GM19193 (cell line): ENCODE results near the gene MNX1.

Source experiments
- POLR2A ChIP-seq: IDR thresholded peaks from 4 replicates; pipeline ENCODE4 v1.6.1; 2011; ENCODE audit not compliant: insufficient read depth, insufficient read length; ENCODE audit errors: extremely low read depth

Gene MNX1

DNA sequence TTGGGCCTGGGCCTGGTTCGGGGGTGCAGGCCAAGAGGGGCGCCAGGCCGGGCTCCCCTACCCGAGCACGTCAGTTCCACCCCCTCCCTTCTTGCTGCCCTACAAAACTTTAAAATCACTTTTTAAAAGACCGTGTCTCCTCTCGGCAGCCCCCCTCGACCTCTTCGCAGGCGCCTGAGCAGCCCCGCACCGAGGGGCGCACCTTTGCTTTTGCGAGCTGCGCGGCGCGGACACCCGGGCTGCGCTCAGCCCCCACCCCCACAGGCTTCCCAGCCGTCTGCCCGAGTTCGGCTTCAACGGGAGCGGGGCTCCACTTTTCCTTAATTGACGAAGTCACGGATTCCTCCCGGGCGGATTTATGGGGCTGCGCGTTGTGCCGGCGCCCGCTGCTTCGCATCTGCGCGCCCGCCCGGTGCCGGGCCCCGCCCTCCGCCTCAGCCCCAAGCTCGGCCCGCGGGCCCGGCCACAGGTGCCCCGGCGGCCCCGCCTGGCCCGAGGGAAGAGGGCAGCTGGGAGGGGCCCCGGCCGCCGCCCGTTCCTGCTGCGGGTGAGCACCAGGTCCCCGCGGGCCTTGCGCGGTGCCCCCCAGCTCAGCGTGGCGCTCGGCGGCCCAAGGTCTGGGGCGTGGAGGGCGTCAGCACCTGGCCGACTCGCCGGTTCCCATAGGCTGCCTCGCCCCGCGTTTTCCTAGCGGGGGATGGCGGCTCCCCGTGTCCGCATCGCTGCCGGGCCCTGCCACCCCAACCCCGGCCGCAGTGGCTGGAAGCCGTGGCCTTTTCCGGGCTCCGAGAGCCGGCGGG is 10.8 kb upstream of the MNX1 start:
- TF ChIP-seq POLR2A = no peak

DNA sequence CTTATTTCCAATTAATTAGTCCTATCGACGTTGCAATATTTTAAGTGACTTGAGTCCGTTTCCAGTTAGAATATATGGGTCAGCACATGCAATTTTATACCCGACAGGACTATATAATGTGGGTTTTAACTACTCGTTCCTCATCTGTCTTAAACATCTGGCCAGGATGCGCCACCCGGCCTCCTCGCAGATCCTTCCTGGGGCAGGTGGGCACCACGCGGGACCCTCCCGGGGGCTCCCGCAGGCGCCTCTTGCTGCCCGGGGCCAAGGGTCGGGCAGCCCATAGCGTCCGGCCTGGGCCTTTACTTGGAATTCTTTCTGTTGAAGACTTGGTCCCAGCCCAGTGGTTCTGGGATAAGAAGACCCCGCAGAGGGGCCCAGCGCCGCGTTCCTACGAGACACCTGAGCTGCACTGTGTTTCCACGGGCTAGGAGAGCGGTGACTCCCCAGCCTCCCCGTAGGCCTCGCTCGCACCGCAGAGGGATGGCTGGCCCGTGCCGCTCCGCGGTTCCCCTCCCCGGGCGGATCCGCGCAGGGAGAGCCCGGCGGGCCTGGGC is 10.1 kb upstream of the MNX1 start:
- TF ChIP-seq POLR2A = no peak

DNA sequence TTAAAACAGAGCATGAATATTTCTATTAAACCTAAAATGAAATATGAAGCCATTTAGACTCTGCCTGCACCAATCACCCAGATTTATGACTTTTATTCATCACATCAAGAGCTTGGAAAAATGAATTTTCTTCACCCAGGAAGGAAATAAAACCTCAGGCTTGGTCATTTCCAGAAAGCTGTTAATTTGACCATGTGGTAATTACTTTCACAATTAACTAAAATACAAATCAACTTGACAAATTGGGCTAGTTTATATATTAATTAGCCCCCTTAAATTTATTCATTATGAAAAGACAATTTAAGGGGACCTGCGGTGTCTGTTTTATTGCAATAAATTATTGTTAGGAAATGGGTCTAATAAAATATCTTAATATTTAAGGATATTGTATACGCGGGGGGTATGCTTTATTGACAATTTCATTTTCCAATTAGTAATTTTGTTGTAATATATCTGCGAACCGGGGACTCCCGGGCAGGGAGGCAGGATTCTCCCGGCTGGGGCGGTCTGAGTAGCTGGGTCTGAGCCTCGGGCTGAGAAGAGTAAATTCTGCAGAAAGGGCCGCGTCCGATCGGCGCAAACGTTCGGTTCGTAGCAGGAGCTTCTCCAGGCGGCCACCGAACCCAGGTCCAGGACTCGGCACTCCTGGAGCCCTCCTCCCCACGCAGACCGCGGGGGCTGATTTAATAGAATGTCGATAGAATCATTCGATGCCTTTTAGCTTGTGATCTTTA is 9.4 kb upstream of the MNX1 start:
- no peak for TF ChIP-seq POLR2A

DNA sequence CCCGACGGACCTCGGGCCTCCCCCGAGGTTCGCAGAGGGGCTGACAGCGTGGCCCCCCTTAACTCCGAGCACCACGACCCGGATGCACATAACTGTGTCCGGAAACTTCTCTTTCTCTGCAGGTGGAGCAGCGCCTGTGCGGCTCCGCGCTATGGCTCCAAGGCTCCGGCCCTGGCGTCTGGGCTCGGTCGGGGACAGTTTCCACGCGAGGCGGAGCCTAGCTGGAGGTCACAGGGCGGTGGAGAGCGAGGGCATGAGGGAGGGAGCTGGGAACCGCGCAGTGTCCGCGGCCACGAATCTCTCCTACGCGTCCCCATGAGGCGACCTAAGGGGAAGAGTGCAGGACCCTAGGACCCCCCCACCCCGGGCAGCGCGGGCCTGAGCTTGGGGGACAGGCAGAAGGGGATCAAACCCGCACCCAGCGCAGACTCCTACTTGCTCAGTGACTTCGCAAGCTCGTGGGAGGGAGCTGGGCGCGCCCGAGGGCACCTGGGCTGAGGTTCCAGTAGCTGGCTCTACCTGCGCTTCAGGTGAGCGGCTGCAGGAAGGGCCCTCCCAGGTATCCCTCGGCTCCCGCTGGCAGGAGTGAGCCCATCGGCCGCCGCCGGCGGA is 8.6 kb upstream of the MNX1 start:
- no peak for TF ChIP-seq POLR2A

DNA sequence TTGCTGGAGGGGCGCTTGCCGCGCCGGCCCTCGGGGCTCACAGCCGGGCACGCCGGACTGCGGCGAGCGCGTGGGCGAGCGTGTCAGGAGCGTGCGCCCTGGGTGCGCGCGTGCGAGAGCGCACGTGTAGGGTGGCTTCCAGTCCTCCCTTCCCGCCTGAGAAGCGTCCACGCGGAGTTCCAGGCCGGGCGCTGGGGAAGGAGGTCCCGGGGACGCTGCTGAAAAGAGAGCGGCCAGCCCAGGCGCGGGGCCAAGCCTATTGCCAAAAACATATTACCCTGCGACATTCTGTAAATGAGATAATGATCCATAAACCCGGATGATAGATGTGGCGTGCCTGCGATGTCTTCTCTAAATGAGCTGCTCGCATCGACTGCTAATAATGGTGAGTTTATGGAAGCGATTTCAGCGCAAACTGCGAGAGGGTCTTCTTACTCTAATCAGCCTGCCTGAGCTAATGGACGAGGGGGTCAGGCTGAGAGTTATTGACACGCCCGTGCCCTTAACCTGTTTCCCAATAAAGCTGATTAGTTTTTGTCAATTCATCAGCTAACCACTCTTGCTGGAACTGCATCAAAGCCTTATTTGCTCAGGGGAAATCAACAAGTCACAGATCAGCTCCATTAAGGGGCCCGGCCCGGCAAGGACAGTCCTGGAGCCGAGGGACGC is 8.0 kb upstream of the MNX1 start:
- TF ChIP-seq POLR2A = no peak

DNA sequence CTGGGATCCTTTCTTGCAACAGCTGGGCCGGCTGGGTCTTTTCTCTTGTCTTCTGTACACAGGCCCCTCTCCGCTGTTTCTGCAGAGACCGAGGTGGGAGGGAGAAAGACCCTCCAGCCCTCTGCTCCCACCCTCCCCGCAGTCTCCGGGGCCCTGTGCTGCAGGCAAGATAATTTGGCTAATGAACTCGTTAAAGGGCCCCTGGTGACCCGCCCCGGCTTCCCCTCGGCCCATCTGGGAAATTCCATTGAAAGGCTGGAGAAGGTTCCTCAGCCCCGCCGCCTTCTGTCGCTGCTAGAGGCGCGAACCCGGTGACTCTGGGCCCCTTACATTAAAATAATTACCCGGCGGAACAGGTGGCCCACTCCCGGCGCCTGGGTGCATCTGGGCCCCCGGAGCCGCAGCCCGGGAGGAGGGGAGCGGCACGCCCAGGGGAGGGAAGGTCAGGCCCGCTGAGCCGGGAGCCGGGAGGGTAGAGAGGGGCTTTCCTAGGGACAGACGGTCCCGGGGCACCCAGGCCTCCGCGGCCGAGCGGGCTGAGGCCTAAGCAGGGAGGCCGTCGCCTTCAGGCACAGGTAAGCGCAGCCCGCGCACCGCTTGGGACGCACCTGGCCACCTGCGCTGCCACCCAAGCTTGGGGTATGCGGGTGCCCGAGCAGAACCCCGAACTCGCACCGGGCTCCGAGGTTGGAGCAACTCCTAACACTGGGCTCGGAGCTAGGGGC is 7.3 kb upstream of the MNX1 start:
- TF ChIP-seq POLR2A = no peak

DNA sequence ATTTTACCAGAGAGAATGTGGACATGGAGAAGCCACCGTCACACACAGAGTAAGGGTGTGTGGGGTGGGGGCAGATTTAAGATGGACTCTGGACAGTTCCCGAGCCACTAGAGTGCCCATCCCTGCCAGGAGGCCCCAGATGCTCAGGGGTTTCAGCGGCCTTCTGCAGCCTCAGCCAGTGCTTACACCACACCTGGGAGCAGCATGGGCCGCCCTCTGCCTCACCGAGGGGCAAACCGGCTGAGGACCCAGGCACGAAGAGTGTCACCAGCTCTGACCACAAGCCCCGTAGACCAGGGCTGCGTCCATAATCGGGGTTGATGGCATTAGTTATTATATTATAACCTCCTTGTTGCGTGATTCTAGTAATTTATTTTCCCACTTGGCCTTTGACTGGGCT is 6.7 kb upstream of the MNX1 start:
- TF ChIP-seq POLR2A = no peak

DNA sequence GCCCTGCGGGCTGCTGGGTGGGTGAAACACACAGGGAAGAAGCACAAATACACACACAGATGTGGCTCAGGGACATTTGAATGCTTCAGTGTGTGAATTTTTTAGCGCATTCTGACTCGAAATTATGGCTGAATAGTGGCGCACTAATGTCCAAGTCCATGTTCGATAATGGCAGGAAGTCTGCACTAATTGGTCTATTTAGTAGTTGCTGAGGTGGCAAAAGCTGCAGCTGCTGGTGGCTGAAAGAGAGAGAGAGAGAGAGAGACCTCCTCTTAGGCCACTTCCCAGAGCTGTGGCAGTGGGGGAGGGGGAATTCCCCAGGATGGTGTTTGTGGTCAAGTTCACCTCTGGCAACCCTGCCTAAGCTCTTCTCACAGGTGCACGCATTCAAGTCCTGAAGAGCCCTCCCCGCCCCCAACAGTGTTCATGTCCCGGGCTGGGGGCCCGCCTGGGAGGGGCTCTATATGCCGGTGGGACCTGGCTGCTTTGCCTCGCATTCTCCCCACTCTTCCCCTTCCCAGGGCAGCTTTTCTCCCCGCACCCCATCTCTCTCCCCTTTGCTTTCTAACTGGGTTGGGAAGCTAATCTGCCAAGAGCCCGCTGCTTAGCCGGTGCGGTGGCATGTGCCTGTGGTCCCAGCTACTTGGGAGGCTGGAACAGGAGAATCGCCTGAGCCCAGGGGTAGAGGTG is 6.0 kb upstream of the MNX1 start:
- TF ChIP-seq POLR2A = peak; percentile 5

DNA sequence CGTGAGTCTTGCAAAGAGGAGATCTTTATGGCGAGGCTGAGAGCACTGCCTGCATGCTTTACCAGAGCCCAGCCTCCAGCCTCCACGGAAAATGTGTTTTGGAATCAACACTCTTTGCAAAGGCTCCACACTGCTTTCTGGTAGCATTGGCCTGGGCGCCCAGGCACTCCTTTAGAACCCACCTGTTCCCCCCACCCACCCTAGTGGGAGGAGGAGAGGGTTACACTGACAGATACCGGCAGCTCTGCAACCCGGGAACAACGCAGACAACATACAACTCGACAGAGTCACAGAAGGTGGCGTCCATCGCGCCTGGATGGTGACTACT is 5.5 kb upstream of the MNX1 start:
- peak; percentile 44 for TF ChIP-seq POLR2A

DNA sequence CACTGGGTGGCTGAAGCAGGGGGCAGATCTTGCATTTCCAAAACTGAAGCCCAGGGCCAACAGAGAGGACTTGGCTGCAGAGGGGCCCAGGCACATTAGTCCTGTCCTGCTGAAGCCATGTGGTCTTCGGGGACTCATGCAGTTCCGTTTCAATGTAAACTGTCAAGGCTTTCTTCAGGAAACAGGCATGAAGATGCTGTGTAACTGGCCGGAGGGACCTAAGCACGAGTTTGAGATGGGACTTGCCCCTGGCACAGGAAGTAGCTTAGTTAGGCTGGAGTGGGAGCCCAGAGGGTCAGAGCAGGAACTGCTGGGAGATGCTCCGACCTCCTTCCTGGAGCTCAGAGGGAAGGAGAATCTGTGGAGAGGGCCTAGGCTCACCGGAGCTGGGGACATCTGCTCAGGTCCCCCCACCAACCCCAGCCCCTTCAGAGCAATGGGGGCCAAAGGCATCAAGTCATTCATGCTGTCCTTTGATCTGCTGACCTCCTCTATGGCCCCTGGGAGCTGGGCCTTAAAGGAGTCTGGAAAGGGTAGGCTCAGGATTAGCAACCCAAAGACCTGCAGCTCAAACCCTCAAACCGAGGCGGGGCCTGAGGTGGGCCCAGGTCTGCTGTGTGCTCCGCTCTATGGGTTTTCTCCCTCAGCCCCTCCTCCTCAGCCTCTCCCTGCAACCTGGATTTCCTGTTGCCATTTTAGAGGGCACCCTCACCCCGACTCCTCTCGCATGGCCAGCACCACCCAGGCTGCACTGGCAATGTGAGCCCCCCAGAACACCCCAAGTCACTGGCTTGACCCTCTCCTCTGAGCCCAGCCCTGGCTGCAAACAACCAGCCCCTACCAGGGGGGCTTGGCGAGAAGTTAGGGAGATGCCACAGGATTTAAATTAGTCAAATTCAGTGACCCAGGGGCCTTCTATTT is 4.4 kb upstream of the MNX1 start:
- no peak for TF ChIP-seq POLR2A

DNA sequence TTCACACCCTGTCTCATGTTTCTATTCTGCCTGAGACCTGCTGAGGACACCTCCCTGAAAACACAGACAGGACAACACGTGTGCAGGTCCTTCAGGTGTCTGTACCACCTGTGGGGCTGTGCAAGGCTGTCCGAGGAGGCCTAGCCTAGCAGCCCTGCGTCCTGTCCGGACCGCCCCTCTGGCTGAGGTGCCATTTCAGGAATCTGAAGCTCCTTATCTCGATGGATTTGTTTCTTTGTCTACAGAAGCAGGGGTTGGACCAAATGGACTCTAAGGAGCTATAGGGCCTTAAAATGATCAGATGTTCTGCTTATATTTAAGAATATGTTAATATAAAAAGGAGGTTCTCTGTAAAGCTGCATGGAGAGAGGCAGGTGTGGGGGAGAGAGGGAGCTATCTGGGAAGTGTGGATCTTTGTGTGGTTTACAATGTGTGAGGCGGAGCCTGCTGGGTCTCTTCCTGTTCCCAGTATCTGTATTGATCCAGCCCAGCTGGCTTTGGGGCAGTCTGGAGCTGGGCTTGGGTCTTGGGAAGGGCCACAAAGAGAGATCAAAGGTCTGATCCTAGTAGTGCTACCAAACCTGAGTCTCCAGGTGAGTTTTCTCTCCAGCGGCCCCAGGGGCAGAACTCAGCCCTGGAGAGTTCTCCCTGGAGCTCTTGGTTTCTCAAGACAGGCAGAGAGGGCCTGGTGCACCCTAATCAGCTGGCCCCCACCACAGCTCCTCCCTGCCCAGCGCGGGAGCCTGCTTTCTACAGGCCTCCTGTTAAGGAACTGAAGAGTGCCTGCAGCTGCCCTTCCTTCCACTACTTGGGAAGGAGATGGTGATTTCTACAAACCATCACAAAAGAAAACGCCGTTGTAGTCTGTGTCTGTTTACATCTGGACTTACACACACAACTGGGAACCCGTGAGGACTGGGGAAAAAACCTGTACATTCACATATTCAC is 3.4 kb upstream of the MNX1 start:
- no peak for TF ChIP-seq POLR2A

DNA sequence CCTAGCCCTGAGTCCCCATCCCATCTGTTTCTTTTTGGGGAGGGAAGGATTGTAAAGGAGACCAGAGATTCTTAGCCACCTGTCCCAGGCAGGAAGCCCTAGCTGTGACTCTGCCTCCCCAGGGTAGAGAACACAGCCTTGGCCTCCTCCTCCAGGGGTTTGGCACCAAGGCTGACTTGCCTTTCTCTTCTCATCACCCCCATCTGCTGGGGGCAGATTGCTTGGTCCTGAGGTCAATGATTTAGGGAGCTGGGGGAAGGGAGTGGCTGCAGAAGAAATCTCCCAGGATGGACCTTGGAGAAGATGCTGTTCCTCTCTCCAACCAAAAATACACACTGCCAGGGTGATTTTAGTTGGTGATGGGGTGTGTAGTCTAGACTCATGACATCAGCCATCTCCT is 2.6 kb upstream of the MNX1 start:
- no peak for TF ChIP-seq POLR2A
